A673 (cell line): ENCODE measurements around the gene GRID2. TPM values are rescaled to one million over a fixed set of nuclear protein-coding genes. Genes with fewer than 3 reads are reported as not detected.

Experiments
- BruUV-seq: library from RNA; stranded (reverse); fragments of 400-500 nt; replicated peaks from 2 replicates; lab custom pipeline; 2021; lab: Mats Ljungman, UMichigan
- CTCF ChIA-PET: fragments of 300-600 bp; sonication (Branson Sonifier 250); formaldehyde crosslinking; loops from one replicate; lab custom pipeline; 2022; ENCODE audit warnings: antibody characterized with exemption; lab: Charles Lee
- POLR2A ChIA-PET: fragments of 300-600 bp; sonication (Branson Sonifier 250); formaldehyde crosslinking; loops from one replicate; lab custom pipeline; 2022; ENCODE audit warnings: antibody characterized with exemption; ENCODE audit not compliant: low non-redundant PET; lab: Charles Lee
- DNase-seq: peaks from one replicate; pipeline ENCODE4 v3.0.0-alpha.2; 2015; ENCODE audit warnings: low spot score
- H3K27ac ChIP-seq: fragments of 200-600 bp; sonication (generic); 2 replicates; pipeline ENCODE4 v1.5.1; 2016; ENCODE audit warnings: mixed run types, low read depth, mild to moderate bottlenecking, mixed read lengths, antibody characterized with exemption, low read length; ENCODE audit not compliant: poor library complexity, severe bottlenecking
- H3K27me3 ChIP-seq: fragments of 200-600 bp; sonication (generic); replicated peaks from 2 replicates; pipeline ENCODE4 v1.6.1; 2017; ENCODE audit warnings: mixed run types, low read depth, mild to moderate bottlenecking, mixed read lengths, antibody characterized with exemption, low read length; ENCODE audit not compliant: insufficient read depth, poor library complexity
- H3K36me3 ChIP-seq: fragments of 200-600 bp; sonication (generic); 2 replicates; pipeline ENCODE4 v1.6.1; 2016; ENCODE audit warnings: mixed run types, mild to moderate bottlenecking, mixed read lengths, antibody characterized with exemption, low read length; ENCODE audit not compliant: insufficient read depth, poor library complexity, severe bottlenecking
- H3K4me1 ChIP-seq: fragments of 200-600 bp; sonication (generic); 2 replicates; pipeline ENCODE4 v1.6.1; 2017; ENCODE audit warnings: mixed run types, mild to moderate bottlenecking, mixed read lengths, antibody characterized with exemption, low read length; ENCODE audit not compliant: insufficient read depth, poor library complexity, severe bottlenecking
- H3K4me3 ChIP-seq: fragments of 200-600 bp; sonication (generic); 2 replicates; pipeline ENCODE4 v1.5.1; 2016; ENCODE audit warnings: low read depth, mixed run types, mild to moderate bottlenecking, mixed read lengths, low read length; ENCODE audit not compliant: poor library complexity, severe bottlenecking
- H3K9me3 ChIP-seq: fragments of 200-600 bp; sonication (generic); 2 replicates; pipeline ENCODE4 v1.6.1; 2016; ENCODE audit warnings: mixed run types, low read depth, mild to moderate bottlenecking, mixed read lengths, antibody characterized with exemption, low read length; ENCODE audit not compliant: poor library complexity, severe bottlenecking
- EZH2 ChIP-seq: fragments of 200-600 bp; sonication (generic); IDR thresholded peaks from 2 replicates; pipeline ENCODE4 v1.6.1; 2017; ENCODE audit warnings: borderline replicate concordance, low read depth, mild to moderate bottlenecking, mixed read lengths, antibody characterized with exemption, low read length; ENCODE audit not compliant: poor library complexity, severe bottlenecking
- intact Hi-C: fragments of 100-400 bp; cut with micrococcal nuclease; formaldehyde crosslinking; loops from one replicate; pipeline ENCODE4 v1.10.0; 2022; ENCODE audit not compliant: unreplicated experiment
- total RNA-seq: library from RNA; stranded (reverse); gene quantifications from 2 replicates; pipeline ENCODE4 v1.2.3, GENCODE V29; 2021
- TF ChIP-seq, protein P1 (sequence below): fragments of 300-800, 200-600 bp; sonication (generic); conservative IDR thresholded peaks from 2 replicates; pipeline ENCODE4 v1.5.1; 2017; ENCODE audit warnings: low read depth, mild to moderate bottlenecking, antibody characterized with exemption, low read length, moderate library complexity, mixed read lengths

Gene GRID2
- total RNA-seq, 1 experiment from 2014 or later, result not detected

DNA sequence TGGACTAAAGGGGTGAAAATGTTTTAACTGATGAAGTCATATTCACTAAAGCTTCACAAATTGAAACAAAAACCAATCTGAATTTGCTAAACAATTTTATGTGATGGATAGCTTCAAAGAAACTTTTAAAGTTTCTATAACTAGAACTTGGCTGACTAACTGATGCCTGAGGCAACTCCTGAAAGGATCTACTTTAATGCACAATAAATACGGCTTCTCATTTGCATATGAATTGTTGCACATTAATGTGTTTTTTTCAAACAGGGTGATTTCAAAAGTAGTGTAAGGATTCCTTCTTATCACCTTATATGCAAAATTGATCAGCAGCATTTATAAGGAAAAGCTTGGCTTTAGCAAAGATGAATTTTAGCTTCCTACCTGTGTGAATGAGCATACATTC lies 1466.4 kb downstream of the GRID2 start:
- BruUV-seq, result no TSS peak
- H3K27ac ChIP-seq, result no peak overlapping the region
- CTCF ChIA-PET, result no interaction called here

DNA sequence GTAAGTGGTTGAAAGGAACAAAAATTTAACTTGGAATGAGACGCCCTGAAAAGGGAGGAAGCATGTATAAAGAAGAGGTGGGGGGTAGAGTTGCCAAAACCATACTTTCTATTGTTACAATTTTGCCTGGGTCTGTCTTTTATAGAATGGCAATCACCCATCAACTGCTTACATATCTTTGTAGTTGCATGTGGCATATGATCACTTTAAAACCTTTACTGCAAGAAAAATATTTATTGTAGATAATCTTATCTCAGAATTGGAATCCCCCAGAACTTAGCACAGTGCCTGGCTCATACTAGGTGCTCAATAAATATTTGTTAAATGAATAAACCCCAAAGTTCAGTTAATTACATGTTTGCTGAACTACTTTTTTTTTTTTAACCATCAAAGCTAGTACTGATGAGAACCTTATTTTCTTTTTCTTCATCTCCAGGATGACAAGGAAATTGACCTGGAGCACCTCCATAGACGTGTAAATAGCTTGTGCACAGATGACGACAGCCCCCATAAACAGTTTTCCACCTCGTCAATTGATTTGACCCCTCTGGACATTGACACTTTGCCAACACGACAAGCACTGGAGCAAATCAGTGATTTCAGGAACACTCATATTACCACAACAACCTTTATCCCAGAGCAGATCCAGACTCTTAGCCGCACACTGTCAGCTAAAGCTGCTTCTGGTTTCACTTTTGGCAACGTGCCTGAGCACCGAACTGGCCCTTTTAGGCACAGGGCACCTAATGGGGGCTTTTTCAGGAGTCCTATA lies 1468.1 kb downstream of the GRID2 start:
- H3K9me3 ChIP-seq, result no peaks in the 10 kb centered on the region
- DNase-seq, result no peak
- BruUV-seq, result no TSS peak
- TF ChIP-seq, protein P1, sequence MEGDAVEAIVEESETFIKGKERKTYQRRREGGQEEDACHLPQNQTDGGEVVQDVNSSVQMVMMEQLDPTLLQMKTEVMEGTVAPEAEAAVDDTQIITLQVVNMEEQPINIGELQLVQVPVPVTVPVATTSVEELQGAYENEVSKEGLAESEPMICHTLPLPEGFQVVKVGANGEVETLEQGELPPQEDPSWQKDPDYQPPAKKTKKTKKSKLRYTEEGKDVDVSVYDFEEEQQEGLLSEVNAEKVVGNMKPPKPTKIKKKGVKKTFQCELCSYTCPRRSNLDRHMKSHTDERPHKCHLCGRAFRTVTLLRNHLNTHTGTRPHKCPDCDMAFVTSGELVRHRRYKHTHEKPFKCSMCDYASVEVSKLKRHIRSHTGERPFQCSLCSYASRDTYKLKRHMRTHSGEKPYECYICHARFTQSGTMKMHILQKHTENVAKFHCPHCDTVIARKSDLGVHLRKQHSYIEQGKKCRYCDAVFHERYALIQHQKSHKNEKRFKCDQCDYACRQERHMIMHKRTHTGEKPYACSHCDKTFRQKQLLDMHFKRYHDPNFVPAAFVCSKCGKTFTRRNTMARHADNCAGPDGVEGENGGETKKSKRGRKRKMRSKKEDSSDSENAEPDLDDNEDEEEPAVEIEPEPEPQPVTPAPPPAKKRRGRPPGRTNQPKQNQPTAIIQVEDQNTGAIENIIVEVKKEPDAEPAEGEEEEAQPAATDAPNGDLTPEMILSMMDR, result no peak
- no peak for TF ChIP-seq EZH2
- H3K36me3 ChIP-seq, result no peaks in the 10 kb centered on the region
- H3K27me3 ChIP-seq, result no peaks in the 10 kb centered on the region
- H3K4me1 ChIP-seq, result no peaks in the 10 kb centered on the region
- H3K27ac ChIP-seq, result no peak overlapping the region
- intact Hi-C loops, result no loop called here
- CTCF ChIA-PET, result no interaction called here
- POLR2A ChIA-PET, result no interaction called here
- H3K4me3 ChIP-seq, result no peak overlapping the region

More for the DNA sequence above, 1466.4 kb downstream of the GRID2 start:
- TF ChIP-seq EZH2, result no peak
- TF ChIP-seq, protein P1, result no peak
- H3K4me1 ChIP-seq, result no peaks in the 10 kb centered on the region
- POLR2A ChIA-PET, result interaction anchor here (0.5 kb wide), 1 partner anchor 22 kb away, joined by 6 read pairs; no protein-coding TSS in a partner anchor
- intact Hi-C loops, result no loop called here
- H3K27me3 ChIP-seq, result no peaks in the 10 kb centered on the region
- H3K36me3 ChIP-seq, result no peaks in the 10 kb centered on the region
- DNase-seq, result no peak
- no peaks in the 10 kb centered on the region for H3K9me3 ChIP-seq
- H3K4me3 ChIP-seq, result no peak overlapping the region

DNA sequence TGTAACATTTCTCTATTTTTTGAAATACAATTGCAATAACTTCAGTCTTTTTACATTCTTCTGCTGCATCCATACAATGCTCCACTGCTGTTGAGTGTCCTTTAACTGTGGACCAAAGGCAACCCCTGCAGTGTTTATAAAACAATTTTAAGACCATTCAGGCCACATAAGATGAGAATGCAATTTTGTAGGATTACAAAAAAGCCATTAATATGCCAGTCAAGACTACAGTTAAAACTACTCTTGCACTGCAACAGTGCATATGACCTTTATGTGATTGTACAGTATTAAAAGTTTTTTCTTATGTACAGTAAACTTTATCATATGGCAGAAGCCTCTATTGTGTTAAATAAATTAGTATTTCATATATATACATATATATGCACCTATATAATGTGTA lies 1469.1 kb downstream of the GRID2 start:
- Histone ChIP-seq H3K9me3 (no peaks in the 10 kb centered on the region), H3K4me1 (no peaks in the 10 kb centered on the region), H3K27me3 (no peaks in the 10 kb centered on the region), H3K36me3 (no peaks in the 10 kb centered on the region), H3K27ac (no peak overlapping the region), H3K4me3 (no peak overlapping the region)
- no peak for DNase-seq
- TF ChIP-seq EZH2, result no peak
- TF ChIP-seq, protein P1, result no peak
- BruUV-seq, result no TSS peak
- ChIA-PET CTCF (no interaction called here), POLR2A (no interaction called here)
- intact Hi-C loops, result no loop called here
